ENCODE data around the gene USP10.

The USP10 gene

DNA sequence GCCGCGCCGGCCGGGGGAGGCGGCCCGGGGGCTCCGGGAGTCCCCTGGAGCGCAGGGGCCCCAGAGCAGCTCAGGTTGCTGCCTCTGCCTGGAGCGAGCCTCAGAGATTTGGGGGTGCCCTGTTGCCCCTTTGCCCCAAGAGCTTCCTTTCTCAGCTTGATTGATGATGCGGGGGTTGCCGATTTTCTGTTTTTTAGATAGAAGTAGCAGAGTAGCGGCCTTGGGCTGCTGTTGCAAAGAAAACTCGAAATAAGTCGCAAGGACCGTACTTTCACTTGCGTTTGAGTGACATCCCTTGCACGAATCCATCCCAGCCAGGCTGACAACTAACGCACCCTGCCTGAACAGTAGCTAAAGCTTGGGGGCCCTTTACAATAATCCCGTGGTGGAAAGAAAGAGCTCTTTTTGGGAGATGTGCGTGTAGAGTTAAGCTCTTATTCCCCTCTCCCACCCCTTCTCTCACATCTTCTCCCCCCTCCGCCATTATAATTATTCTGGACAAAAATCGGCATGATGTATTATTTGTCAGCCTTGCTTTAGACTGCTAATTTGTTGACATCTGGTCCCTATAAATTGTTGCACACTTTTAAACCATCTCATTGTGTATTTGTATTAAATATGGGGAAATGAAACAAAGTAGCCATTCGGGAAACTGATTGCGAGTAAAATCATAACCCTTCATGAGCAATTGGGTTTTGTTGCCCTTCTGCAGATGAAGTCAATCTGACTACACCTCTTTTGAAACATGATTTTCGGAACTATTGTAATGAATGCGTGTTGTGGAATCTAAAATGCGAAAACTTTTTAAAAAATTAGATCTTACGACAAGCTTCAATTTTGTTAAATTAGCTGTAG, 873 bp downstream of the USP10 start:
- DNase-seq, result no peak

- DNase-seq, result no peak
Observed at GRCh38 chr16:84703681-84704080, 3.9 kb downstream of the USP10 start.

DNA sequence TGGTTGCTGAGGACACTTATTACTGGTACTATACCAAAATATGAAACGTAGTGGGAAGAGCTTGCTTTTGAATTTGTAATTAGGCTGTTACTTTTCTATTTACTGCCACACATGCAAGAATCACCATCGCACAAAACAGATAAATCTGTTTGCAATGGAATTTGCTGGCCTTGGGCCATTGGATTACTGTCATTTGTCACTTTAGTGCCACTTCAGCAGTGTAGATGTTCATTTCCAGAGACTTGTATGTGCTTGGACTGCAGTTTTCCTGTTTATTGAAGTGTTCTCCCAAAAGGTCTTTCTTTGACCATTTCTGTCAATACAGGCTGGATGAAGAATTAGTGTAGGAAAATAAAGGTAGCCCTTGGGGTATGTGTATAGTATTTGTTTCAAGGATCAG, 4.5 kb downstream of the USP10 start:
- no peak for DNase-seq

DNA sequence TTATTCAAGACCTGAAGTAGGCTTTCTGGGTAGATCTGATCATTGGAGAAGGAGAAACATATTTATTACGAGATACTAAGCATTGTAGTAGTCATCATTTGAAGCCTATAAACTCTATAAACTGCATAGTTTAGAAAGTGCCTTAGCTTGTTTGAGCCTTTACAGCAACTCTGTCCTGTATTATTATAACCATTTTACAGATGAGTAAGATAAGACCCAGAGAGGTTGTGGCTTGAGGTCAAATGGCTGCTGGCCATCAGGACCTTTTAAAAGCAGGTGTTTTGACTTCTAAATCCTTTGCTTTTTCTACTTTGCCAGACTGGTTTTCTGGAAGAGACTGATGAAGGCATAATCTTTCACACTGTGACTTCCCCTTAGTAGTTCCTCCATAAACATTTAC, 7.1 kb downstream of the USP10 start:
- no peak for DNase-seq

DNA sequence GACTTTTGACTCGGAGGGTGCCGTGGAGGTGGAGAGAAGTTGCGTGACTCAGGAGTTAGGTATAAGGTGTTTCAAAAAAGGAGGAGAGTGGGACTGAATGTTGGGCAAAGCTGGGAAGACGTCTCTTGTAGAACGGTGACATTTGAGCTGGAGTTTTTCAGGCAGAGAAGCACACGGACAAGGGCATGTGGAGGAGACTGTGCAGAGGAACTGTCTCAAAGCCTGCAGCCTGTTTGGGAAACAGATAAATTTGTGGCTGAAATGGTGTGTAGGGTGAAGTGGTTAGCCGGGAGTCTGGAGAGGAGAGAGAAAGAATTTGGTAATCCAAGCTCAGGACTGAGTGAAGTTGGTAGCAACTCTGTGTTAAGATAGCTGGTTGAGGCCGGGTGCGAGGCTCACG, 9.8 kb downstream of the USP10 start:
- DNase-seq, result no peak

DNA sequence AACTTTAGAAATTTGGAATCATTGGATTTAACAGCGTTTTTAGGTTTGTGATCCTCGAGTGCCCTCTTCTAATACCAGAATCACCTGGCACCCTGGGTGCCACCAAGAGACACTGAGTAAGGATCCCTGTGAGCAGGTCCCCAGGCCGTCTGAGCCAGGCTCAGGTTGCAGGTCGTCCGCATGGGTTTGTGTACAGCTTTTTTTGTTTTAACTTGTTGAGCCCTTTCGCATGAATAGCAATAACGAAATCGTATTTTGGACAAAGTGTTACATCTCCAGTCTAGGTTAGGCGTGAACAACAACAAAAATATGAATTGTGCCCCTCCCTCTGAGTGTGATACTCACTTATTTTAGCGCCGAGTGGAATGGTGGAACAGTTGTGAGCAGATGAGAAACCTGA, 10.9 kb downstream of the USP10 start:
- DNase-seq, result no peak

DNA sequence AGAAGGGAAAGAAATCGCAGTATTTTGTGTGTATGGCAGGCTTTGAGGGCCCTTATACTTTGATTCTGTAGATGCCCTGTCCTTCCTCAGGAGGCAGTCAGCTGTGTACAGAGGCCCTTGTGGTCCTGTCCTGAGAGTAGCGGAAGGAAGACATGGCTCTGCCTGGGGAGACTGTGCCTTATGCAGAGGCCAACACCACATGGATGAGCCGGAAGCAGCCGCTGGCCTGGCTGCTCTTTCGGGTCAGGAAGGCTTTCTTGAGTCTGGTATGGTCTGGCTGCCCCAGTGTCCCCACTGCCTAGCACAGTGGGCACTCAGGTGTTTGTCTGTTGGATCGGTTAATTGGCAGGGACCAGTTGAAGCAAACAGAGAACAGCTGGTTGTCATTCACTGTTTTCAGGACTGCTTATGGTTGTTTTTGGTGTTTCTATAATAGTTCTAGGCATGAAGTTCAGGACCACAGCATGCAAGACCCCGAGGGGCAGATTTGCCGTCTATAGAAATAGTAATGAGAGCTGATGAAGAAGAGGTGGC, 12.4 kb downstream of the USP10 start:
- DNase-seq, result no peak

- DNase-seq, result no peak
Observed at GRCh38 chr16:84712801-84713775, 13.3 kb downstream of the USP10 start.

GRCh38 chr16:84714028-84714427, 14.2 kb downstream of the USP10 start:
- no peak for DNase-seq

- no peak for DNase-seq
Observed at GRCh38 chr16:84715424-84715823, 15.6 kb downstream of the USP10 start.

DNA sequence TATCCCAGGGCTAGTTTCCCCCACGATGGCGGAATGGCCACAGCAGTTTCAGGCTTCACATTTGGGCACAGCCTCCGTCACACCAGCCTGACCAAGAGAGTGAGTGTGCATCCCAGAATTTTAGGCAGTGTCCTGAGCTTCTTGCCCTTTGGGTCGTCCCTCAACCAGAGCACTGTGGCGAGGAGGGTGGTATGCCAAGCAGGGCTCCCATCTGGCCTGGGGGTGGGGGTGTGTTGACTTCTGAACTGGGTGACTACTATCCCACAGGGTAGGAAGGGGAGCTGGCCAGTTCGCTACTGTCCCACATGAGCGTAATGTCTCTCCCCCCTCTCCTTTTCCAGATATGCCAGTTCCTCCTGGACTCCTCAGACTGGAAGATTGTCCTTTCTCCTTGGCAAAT, 16.1 kb downstream of the USP10 start:
- DNase-seq, result no peak

GRCh38 chr16:84716740-84717139, 16.9 kb downstream of the USP10 start:
- no peak for DNase-seq

- DNase-seq, result no peak
Observed at GRCh38 chr16:84717484-84717883, 17.7 kb downstream of the USP10 start.

- DNase-seq, result no peak
Observed at GRCh38 chr16:84720177-84720579, 20.4 kb downstream of the USP10 start.

DNA sequence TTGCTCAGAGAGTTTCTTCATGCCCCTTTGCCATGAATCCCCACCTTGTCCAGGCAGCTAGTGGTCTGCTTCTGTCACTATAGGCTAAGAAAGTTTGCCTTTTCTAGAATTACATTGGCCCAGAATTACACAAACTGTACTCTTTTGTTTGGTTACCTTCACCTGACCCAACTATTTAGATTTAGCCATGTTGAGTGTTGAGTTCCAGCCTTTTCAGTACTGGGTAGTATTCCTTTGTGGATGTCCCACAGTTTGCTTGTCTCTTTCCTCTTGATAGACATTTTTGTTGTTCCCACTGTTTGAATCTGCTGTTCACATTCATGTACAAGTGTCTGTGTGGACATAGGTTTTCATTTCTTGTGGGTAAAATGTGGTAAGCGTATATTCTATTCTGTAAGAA, 22.3 kb downstream of the USP10 start:
- no peak for DNase-seq

- DNase-seq, result no peak
Observed at GRCh38 chr16:84723906-84724305, 24.1 kb downstream of the USP10 start.

GRCh38 chr16:84724606-84725309, 25.0 kb downstream of the USP10 start:
- DNase-seq, result no peak

DNA sequence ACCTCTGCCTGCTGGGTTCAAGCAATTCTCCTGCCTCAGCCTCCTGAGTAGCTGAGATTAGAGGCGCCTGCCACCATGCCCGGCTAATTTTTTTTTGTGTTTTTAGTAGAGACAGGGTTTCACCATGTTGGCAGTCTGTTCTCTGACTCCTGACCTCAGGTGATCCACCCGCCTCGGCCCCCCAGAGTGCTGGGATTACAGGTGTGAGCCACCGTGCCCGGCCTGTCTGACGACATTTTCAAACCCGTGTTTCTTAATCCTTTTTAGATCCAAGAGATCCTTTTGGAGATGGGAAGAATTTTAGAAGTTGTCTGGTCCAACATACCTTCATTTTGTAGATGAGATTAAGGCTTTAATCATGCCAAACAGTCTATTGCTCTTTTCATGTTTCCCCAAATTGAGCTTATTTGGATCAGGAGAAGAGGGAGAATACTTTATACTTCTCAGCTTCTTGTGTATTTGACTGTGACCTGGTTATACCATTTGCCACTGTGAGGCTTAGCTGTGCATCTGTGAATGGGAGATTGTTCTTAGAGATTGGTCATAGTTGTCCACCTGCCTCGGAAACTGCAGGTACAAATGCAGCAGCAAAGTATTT, 25.8 kb downstream of the USP10 start:
- DNase-seq, result no peak

DNA sequence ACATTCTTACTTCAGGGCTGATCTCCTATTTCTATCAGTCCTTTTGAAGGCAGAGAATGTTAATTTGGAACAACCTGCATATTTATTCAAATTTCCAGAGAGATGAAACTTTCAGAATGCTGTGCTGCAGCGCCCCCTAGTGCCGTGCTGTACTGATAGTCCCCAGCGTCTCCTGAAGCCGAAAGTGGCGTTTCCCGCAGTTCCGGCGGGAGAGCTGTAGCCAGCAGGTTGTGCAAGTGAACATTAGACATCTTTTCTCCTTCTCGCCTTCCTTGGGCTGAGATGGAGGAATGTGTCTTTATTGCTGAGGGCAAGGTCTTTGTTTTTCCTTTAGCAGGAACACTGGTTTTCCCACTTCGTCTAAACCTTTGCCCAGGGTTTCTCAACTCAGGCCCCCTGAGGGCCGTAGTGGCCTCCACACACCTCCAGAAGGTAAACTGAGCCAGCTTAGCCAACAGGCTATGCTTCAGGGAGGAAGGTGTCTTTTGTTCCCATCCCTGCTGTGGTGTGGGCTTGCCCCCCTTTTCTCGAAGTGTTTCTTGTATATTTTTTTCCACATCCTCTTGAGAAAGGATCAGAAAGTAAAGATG, 26.4 kb downstream of the USP10 start:
- no peak for DNase-seq

GRCh38 chr16:84726669-84727467, 27.1 kb downstream of the USP10 start:
- no peak for DNase-seq

DNA sequence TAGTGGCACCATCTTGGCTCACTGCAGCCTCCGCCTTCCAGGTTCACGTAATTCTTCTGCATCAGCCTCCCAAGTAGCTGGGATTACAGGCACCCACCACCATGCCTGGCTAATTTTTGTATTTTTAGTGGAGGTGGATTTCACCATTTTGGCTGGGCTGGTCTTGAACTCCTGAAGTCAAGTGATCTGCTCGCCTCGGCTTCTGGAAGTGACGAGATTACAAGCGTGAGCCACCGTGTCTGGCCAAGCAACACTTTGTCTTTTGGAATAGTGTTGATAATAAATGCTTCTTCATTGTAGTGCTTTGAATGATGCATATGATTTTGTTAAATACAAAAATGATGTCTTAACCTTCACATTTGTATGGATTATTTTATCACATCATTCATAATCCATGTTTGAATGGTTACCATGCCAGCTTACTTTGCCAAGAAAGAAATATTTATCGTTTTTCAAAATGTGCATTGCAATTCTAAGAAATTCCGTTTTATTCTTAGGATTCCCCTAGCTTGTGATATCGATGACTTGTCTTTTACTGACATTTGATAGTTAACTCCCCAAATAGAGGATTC, 29.1 kb downstream of the USP10 start:
- DNase-seq, result no peak
